Mononuclear cell (primary cell): ENCODE measurements around the gene ZNF497. TPM values are rescaled to one million over a fixed set of nuclear protein-coding genes. Genes with fewer than 3 reads are reported as not detected.
"Not testable (repeated sequence)": the region's sequence is repeated elsewhere in the genome, so short reads cannot be mapped to it uniquely, and the experiment has no call there.

Source experiments
- H3K27me3 ChIP-seq: 2 replicates; pipeline ENCODE4 v1.6.0; 2011; ENCODE audit warnings: low read length, control low read depth; ENCODE audit not compliant: insufficient read depth
- H3K4me1 ChIP-seq: 2 replicates; pipeline ENCODE4 v1.5.1; 2011; ENCODE audit warnings: mild to moderate bottlenecking, low read length, control low read depth; ENCODE audit not compliant: insufficient read depth
- H3K4me3 ChIP-seq: 2 replicates; pipeline ENCODE4 v1.5.1; 2011; ENCODE audit warnings: mild to moderate bottlenecking, low read length, moderate library complexity
- H3K9me3 ChIP-seq: 2 replicates; pipeline ENCODE4 v1.5.1; 2011; ENCODE audit warnings: low read depth, mild to moderate bottlenecking, control low read depth, low read length
- total RNA-seq: library from RNA; depleted of rRNA; stranded (reverse); fragments of >200 nt; gene quantifications from one replicate; pipeline ENCODE4 v1.2.3, GENCODE V29; 2012

ZNF497 gene
- total RNA-seq: 0.31 TPM

DNA sequence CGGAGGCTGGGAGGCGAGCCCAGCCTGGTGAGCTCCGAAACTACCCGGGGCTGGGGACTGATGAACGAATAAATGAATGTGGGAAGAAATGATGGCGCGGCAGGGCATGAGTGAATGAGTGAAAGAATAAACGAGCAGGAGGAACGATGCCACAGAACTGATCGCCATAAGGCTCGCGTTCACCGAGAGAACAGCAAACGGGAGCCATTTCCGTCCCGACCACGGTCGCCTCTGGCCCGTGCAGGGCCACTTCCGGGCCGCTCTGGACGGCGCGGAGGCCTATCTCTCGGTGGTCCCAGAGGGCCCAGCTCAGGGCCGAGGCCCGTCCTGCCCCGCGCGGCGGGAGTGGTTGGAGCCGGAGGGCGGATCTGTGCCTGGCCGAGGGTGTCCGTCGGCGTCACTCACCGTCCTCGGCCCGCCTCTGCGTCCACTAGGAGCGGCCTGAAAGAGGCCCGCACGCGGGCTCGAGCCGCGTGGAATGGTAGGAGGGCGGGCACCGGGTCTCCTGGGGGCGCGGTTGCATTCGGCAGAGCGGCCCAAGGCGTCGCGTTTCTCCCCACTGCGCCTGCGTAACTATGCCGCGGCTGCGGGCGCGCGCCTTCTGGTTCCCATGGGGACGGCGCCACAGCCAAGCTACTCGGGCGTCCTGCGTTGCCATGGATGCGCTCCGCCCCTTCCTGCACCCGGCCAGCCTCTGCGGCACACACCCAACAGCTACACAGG is at the start of gene ZNF497:
TSS of gene ZNF497 (minus strand) at position 480 of the 723 bp plus-strand sequence. CDS start 5,116 bp downstream, outside the sequence.
- Histone ChIP-seq H3K9me3 (no peaks in the 10 kb centered on the region), H3K4me1 (peaks cover 25% of the 10 kb centered on the region), H3K4me3 (peak within 1 kb of the TSS; percentile 73), H3K27me3 (no peaks in the 10 kb centered on the region)

DNA sequence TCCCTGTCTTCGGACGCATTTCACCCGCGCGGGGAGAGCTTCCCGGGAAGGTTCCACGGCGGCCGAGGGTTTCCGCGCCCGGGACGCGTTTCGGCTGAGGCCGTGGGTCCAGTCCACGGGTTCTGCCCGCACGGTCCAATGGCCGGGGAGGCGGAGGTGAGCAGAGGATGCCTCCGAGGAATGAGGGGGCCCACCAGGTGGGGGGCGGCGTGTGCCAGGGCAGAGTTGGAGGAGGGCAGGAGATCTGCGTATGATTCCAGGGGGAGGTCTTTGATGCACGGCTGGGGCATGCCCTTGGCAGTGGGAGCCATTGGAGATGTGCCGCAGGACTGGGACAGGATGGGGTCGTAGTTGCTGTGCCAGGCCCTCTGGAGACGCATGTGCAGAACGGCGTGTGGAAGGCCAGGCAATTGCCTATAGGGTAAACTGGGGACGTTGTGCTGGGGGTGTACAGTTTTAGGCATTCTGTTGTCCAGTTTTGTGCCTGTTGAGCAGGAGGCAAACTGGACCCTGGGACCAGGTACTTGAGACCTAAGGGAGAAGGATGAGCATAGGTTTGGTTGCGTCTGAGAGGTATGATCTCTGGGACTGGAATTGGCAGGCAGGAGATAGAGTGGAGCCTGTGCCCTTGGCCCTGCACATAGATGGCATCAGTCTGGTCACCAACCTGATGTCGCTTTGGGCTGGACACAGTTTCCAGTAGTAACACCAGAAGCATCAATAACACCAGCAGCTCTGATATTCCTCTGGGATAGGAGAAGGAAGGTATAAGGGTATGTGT is 46.6 kb upstream of the ZNF497 start:
- Histone ChIP-seq H3K4me1 (peaks cover 22% of the 10 kb centered on the region), H3K9me3 (no peaks in the 10 kb centered on the region), H3K27me3 (no peaks in the 10 kb centered on the region), H3K4me3 (peak overlapping the region; percentile 76)

DNA sequence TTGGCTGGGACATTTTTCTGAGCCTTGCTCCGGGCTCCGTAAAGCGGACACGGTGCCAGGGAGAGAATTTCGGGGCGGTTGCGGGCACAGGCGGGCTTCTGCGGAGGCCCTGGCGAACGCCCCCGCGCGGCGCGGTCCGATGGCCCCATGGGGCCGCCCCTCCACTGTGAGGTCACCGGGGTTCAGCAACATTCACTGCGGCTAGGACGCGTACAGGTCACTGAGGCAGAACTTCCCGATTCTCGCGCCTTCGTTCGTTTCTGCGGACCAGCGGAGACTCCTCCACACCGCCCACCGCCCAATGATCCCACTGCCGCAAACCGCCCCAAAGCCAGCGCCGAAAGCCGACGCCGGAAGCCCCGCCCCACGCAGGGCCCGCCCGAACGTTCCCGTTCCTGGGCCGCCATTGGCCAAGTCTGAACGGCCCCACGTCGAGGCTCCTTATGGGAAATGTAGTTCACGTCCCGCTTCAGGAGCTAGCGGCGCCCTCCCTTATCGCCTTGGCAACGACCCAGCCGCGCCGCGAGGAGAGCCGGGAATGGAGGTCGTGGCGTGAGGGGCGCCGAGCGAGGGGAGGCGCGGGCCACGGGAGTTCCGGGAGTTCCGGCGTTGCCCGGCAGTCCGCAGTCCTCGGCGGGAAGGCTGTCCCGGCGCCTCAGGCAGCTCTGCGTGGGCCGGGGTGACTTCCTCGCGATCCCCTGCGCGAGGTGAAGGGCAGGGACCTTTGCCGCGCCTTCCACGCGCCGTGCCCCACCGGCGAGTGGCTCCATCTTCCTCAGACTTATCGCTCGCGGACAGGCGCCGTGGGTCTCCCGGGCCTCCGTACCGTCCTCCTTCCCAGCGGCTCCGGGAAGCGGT is 45.8 kb upstream of the ZNF497 start, which contains the start of gene ZNF584:
TSS of gene ZNF584 (plus strand) at position 498 of the 858 bp plus-strand sequence. CDS start 499 bp downstream, outside the sequence.
- Histone ChIP-seq H3K4me1 (peaks cover 22% of the 10 kb centered on the region), H3K27me3 (no peaks in the 10 kb centered on the region), H3K9me3 (no peaks in the 10 kb centered on the region), H3K4me3 (peak within 1 kb of the TSS; percentile 76)

DNA sequence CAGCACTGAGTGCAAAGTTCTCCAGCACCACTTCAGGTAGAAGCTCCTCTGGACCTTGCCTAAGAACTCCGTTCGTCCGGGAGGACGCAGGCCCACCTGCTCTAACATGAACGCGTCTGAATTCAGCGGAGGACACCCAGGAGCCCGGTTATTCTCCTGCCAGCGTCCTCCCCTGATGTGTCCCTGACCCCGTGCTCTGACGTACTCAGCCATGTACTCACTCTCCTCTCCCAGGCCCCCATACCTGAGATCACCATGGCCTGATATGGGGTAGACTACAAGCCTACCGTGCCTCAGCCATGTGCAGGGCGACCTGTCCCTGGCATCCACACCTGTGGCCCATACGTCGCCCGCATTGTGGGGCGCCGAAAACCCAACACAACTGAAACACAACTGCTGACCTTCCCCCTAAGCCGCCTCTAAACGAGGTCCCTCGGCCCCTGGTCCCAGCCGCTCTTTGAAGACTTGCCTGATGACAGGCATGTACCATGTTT is 45.2 kb upstream of the ZNF497 start:
- peak overlapping the region; percentile 76 for H3K4me3 ChIP-seq
- H3K27me3 ChIP-seq: no peaks in the 10 kb centered on the region
- no peaks in the 10 kb centered on the region for H3K9me3 ChIP-seq
- H3K4me1 ChIP-seq: peaks cover 22% of the 10 kb centered on the region

DNA sequence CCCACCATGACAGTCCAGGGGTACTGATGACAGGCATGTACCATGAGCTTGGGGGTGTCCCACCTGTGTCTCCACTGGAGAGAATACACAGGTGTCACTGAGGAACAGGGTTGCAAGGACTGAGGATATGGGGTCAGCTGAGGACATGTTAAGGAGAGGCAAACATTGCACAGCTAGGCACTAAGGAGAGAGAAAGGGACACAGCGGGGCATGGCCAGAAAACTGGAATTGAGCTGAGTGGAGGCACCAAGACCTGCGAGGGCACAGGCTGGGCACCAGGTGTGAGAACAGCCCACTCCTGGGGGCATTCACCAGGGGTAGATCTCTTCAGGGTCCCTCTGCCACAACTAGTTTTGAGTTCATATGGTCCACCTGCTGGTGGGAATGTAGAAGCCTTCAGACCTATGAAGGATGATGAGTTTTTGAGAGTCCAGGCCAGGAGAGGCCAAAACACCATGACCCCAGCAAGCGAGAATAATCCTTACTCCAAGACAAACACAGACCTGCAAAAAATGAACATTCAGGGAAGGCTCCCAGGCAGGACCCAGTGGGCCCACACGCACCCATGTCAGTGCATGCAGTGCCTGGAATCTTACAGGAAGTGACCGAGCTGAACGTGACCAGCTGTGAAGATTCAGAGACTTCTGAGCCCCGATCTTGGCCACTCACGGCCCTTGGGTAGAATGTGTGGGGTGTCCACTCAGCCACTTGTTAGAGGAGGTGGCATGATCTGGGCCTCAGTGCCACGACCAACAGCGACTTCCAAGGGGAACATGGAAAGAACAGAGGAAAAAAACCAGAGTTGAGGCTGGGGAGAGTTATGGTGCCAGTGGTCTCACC is 44.5 kb upstream of the ZNF497 start:
- H3K4me3 ChIP-seq: no peak overlapping the region
- peaks cover 24% of the 10 kb centered on the region for H3K4me1 ChIP-seq
- H3K9me3 ChIP-seq: no peaks in the 10 kb centered on the region
- no peaks in the 10 kb centered on the region for H3K27me3 ChIP-seq

DNA sequence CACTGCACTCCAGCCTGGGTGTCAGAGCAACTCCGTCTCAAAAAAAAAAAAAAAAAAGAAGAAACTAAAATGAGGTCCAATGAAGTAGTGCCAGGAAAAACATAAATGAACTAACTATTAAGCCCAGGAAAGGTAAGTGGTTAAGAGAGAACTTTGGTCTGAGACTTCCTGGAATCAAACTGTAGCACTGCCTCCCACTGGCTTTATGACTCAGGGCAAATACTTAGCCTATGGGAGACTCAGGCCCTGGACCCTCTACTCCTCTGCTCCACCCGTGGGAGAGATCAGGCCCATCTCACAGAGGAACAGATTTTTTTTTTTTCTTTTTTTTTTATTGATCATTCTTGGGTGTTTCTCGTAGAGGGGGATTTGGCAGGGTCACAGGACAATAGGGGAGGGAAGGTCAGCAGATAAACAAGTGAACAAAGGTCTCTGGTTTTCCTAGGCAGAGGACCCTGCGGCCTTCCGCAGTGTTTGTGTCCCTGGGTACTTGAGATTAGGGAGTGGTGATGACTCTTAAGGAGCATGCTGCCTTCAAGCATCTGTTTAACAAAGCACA is 41.4 kb upstream of the ZNF497 start:
- H3K9me3 ChIP-seq, H3K4me3 ChIP-seq, H3K27me3 ChIP-seq: not testable (repeated sequence)
- H3K4me1 ChIP-seq: peaks cover 31% of the 10 kb centered on the region

DNA sequence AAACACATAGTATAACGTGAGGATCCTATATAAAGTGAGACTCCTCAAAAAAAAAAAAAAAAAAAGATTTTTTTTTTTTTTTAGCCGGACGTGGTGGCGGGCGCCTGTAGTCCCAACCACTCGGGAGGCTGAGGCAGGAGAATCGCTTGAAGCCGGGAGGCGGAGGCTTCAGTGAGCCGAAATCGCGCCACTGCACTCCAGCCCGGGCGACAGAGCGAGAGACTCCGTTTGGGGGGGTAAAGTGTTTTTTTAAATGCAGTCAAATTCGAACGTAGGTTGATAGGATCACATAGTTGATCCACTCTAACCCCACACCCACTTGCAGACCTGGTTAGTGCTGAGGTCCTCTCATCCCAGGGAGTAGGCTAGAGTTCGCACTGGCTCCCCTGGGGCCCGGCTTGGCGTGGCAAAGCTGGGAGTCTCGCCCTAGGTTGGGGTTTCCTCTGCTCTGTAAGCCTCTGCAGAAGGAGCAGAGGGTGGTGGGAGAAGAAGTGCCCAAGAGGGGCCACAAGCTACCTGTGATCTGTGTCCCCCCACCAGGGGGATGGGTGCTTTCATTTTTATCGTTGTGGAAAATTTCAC is 39.4 kb upstream of the ZNF497 start:
- peaks cover 5% of the 10 kb centered on the region for H3K27me3 ChIP-seq
- H3K4me1 ChIP-seq: peaks cover 17% of the 10 kb centered on the region
- no peaks in the 10 kb centered on the region for H3K9me3 ChIP-seq
- H3K4me3 ChIP-seq: peak overlapping the region; percentile 40

DNA sequence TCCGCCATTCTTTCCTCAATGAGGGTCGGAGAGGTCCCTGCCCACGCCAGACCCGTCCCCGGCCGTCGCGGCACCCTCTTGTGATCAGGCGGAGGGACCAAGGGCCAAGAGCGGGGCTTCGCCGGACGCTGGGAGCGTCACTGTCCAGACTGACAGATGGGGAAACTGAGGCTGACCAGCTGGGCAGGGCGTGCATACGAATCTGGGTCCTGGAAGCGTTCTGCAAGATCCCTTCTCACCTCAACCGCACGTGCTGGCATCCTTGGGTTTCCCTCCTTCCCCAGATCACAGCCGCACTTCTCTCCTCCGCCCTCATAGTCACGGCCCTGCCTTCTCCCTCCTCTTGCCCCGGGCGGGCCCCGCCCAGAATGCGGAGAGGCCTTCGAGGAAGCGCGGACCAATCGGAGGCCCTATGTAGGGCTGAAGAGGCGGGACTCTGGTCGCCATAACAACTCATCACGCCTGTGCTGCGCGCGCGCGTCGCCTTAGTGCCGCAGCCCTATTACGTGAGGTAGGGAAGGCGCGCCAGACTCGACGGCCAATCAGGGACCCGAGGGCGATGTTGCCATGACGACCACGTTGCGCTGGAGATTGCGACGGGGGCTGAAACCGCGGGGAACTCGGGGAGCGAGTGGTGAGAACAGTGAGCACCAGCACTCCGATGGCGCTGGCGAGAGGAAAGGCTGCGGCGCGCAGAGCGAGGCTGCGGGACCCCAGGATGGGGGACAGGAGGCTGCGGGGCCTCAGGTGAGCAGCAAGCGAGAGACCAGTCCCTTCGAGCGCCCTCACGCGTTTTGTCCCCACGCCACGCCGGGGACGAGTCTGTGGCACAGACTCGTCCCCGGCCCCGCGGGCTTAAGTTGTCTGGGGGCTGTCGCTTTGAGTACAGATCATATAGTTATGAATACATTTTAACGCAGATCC is 38.6 kb upstream of the ZNF497 start:
- Histone ChIP-seq H3K27me3 (peaks cover 5% of the 10 kb centered on the region), H3K9me3 (no peaks in the 10 kb centered on the region), H3K4me3 (peak overlapping the region; percentile 40), H3K4me1 (peaks cover 17% of the 10 kb centered on the region)

DNA sequence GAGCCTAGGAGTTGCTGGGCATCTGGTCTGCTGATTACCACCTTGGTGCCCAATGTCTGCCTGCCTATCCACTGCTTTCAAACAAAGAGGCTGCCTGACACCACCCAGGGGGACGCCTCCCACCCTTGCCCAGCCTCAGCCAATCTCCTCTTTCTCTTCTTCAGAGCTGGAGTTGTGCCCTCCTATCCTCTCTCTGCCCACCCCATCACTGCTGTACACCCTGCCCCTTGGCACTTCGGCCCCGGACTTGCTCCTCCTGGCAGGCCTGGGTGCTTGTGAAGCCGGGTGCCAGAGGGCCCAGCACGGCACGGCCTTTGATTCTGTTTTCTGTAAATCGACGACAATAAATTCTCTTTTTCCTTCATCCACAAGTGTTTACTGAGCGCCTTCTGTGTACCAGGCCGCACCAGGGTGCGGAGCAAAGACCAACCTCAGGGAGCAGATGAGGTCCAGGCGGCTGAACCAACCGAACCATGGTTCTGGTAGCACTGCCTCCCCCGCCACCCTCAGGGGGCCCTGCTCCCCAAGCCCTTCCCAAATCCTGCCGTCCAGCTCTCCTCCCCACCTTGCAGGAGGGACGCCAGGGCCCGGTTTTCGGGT is 37.9 kb upstream of the ZNF497 start:
- H3K4me3 ChIP-seq: peak overlapping the region; percentile 8
- peaks cover 8% of the 10 kb centered on the region for H3K27me3 ChIP-seq
- no peaks in the 10 kb centered on the region for H3K9me3 ChIP-seq
- peaks cover 17% of the 10 kb centered on the region for H3K4me1 ChIP-seq

DNA sequence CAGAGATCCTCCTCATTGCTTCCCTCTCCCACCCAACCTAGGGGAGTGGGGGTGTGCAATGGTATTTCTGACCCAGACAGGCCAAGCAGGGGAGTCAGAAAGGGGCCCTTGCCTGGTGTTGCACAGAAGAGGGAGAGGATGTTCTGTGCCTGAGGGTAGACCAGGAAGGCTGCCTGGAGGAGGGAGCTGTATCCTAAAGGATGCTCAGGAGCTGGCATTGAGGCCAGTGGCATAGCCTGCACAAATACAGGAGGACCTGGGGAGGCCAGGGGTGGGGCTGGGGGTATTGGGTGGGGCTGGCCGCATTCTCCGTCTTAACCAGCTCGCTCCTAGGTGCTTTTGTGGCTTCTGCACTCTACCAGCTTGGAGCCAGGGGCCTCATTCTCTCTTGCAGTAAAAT is 37.4 kb upstream of the ZNF497 start:
- H3K4me3 ChIP-seq: no peak overlapping the region
- no peaks in the 10 kb centered on the region for H3K9me3 ChIP-seq
- peaks cover 8% of the 10 kb centered on the region for H3K27me3 ChIP-seq
- H3K4me1 ChIP-seq: peaks cover 17% of the 10 kb centered on the region

DNA sequence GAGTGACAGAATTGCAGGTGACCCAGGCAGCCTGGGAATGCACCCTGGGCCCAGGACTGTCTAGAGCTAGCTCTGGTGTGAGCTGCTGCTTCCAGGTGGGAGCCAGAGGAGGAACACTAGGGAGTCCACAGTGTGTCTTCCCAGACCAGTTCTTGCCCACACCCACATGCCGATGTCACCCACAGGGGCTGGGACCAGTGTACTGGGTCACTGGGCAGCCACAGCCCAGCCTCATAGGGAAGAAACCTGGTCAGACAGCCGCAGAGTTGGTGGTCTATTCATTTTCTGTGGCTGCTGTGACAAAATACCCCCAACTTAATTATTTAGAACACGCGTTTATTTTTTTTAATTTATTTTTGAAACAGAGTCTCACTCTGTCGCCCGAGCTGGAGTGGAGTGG is 36.0 kb upstream of the ZNF497 start:
- H3K9me3 ChIP-seq: no peaks in the 10 kb centered on the region

DNA sequence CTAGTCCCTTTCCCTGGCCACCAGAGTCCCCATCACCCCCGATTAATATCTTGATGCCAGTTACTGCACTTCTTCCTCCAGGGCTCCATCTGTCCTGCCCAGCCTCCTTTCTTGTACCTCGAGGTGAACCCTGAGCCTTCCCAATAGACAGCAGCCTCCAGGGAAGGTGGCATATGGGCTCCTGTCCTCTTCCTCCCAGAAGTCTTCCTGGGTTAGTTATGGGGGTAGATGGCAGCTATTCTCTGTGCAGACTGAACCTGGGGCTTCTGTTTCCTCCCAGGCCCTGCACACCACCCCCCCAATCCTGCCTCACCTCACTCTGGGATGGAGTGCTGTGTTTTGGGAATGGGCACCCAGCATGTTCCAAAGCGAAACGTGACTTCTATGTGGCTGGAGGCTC is 35.5 kb upstream of the ZNF497 start:
- Histone ChIP-seq H3K9me3 (no peaks in the 10 kb centered on the region), H3K4me1 (peaks cover 17% of the 10 kb centered on the region), H3K27me3 (peaks cover 8% of the 10 kb centered on the region), H3K4me3 (no peak overlapping the region)

More for the DNA sequence above, 36.0 kb upstream of the ZNF497 start:
- Histone ChIP-seq H3K27me3 (peaks cover 8% of the 10 kb centered on the region), H3K4me3 (no peak overlapping the region), H3K4me1 (peaks cover 17% of the 10 kb centered on the region)
